ENCODE results near the gene MLPH. TPM values are rescaled to one million over a fixed set of nuclear protein-coding genes. Genes with fewer than 3 reads are reported as not detected.

Gene MLPH
- polyA plus RNA-seq, 3 donors = not detected

- no peak overlapping the region for H2AFZ ChIP-seq (ENCODE audit: insufficient read depth, low read depth, low read length, poor library complexity, severe bottlenecking)
- 9% methylated on average over 36 of the region's 36 CpGs for WGBS (ENCODE audit: insufficient coverage)
- H3K9me3 Mint-ChIP-seq = peaks cover 3 to 11% (median 7%) of the 10 kb centered on the region in 7 donors
- peaks cover 12% of the 10 kb centered on the region for H3K4me1 Mint-ChIP-seq
- peaks cover 0 to 8% of the 10 kb centered on the region in 2 donors for H3K4me1 ChIP-seq (ENCODE audit: control insufficient read depth in 1 of 2, insufficient read depth in 2 of 2, low read length in 2 of 2)
- H3K27me3 ChIP-seq (ENCODE audit: control insufficient read depth in 2 of 2, insufficient read depth in 2 of 2, low read length in 2 of 2) = peaks cover 19 to 54% of the 10 kb centered on the region in 2 donors
- intact Hi-C loops (cut with micrococcal nuclease) = no loop called here
- no peak overlapping the region for H3K27ac ChIP-seq (ENCODE audit: low read depth in 1 of 2, low read length in 2 of 2)
- no peak overlapping the region for H3K4me2 ChIP-seq (replicated peaks; ENCODE audit: extremely low read depth, low read length, poor library complexity, severe bottlenecking)
- H3K4me3 ChIP-seq (replicated peaks in 1 of 3; ENCODE audit: low read depth in 2 of 3, low read length in 3 of 3) = no peak overlapping the region
- no peak overlapping the region for H3K27ac Mint-ChIP-seq
- H4K20me1 ChIP-seq (ENCODE audit: insufficient read depth, low read length) = no peaks in the 10 kb centered on the region
- no peaks in the 10 kb centered on the region for H3K36me3 Mint-ChIP-seq
- H3K36me3 ChIP-seq (replicated peaks in 1 of 2; ENCODE audit: control insufficient read depth in 1 of 2, insufficient read depth in 2 of 2, low read length in 2 of 2) = no peaks in the 10 kb centered on the region
- H3K4me3 Mint-ChIP-seq = peak overlapping the region in 1 of 2 donors; percentile 67
- H3K79me2 ChIP-seq (ENCODE audit: insufficient read depth, low read length) = no peaks in the 10 kb centered on the region
- DNase-seq = no peak
- peaks cover 42 to 65% (median 64%) of the 10 kb centered on the region in 3 donors for H3K27me3 Mint-ChIP-seq (ENCODE audit: low read depth in 3 of 3)
- no peak for TF ChIP-seq CTCF (IDR thresholded peaks at IDR 0.05)
- H3K9me3 ChIP-seq (replicated peaks in 1 of 2; ENCODE audit: control insufficient read depth in 1 of 2, insufficient read depth in 1 of 2, low read length in 2 of 2) = peaks cover 3 to 7% of the 10 kb centered on the region in 2 donors
- no peak overlapping the region for H3K9ac ChIP-seq (ENCODE audit: insufficient read depth, low read length, poor library complexity, severe bottlenecking)
These were observed 675 bp upstream of the MLPH start for GRCh38 chr2:237486334-237486818.

- Histone ChIP-seq H3K79me2 (ENCODE audit: insufficient read depth, low read length) (no peaks in the 10 kb centered on the region), H3K4me2 (replicated peaks; ENCODE audit: extremely low read depth, low read length, poor library complexity, severe bottlenecking) (no peak overlapping the region), H3K4me3 (replicated peaks in 1 of 3; ENCODE audit: low read depth in 2 of 3, low read length in 3 of 3) (no peak overlapping the region), H4K20me1 (ENCODE audit: insufficient read depth, low read length) (no peaks in the 10 kb centered on the region), H2AFZ (ENCODE audit: insufficient read depth, low read depth, low read length, poor library complexity, severe bottlenecking) (no peak overlapping the region), H3K9me3 (replicated peaks in 1 of 2; ENCODE audit: control insufficient read depth in 1 of 2, insufficient read depth in 1 of 2, low read length in 2 of 2) (peaks cover 15 to 16% of the 10 kb centered on the region in 2 donors), H3K36me3 (replicated peaks in 1 of 2; ENCODE audit: control insufficient read depth in 1 of 2, insufficient read depth in 2 of 2, low read length in 2 of 2) (no peaks in the 10 kb centered on the region), H3K4me1 (ENCODE audit: control insufficient read depth in 1 of 2, insufficient read depth in 2 of 2, low read length in 2 of 2) (peaks cover 0 to 6% of the 10 kb centered on the region in 2 donors), H3K9ac (ENCODE audit: insufficient read depth, low read length, poor library complexity, severe bottlenecking) (no peak overlapping the region), H3K27me3 (ENCODE audit: control insufficient read depth in 2 of 2, insufficient read depth in 2 of 2, low read length in 2 of 2) (peaks cover 19 to 52% of the 10 kb centered on the region in 2 donors), H3K27ac (ENCODE audit: low read depth in 1 of 2, low read length in 2 of 2) (no peak overlapping the region)
- Mint-ChIP-seq H3K9me3 (peaks cover 10 to 21% (median 16%) of the 10 kb centered on the region in 7 donors), H3K27me3 (ENCODE audit: low read depth in 3 of 3) (peaks cover 36 to 64% (median 59%) of the 10 kb centered on the region in 3 donors), H3K4me3 (peak overlapping the region in 1 of 2 donors; percentile 19), H3K4me1 (peaks cover 7% of the 10 kb centered on the region), H3K36me3 (no peaks in the 10 kb centered on the region), H3K27ac (peak overlapping the region in 1 of 7 donors; percentile 80)
- TF ChIP-seq CTCF (IDR thresholded peaks at IDR 0.05) = no peak
- DNase-seq = no peak
- 37% methylated on average over 12 of the region's 14 CpGs for WGBS (ENCODE audit: insufficient coverage)
- intact Hi-C loops (cut with micrococcal nuclease) = no loop called here
These were observed 445 bp downstream of the MLPH start for GRCh38 chr2:237487496-237487895.

Measured in CD14-positive monocyte (primary cell).